Islet precursor cell (in vitro differentiated cells): ENCODE measurements around the gene ZBTB16.
A peak's percentile ranks its signal among the peaks of the same experiment; 100 is the strongest.

Experiments used
- DNase-seq: peaks from one replicate; pipeline ENCODE4 v3.0.0-alpha.2; 2018

The ZBTB16 gene

DNA sequence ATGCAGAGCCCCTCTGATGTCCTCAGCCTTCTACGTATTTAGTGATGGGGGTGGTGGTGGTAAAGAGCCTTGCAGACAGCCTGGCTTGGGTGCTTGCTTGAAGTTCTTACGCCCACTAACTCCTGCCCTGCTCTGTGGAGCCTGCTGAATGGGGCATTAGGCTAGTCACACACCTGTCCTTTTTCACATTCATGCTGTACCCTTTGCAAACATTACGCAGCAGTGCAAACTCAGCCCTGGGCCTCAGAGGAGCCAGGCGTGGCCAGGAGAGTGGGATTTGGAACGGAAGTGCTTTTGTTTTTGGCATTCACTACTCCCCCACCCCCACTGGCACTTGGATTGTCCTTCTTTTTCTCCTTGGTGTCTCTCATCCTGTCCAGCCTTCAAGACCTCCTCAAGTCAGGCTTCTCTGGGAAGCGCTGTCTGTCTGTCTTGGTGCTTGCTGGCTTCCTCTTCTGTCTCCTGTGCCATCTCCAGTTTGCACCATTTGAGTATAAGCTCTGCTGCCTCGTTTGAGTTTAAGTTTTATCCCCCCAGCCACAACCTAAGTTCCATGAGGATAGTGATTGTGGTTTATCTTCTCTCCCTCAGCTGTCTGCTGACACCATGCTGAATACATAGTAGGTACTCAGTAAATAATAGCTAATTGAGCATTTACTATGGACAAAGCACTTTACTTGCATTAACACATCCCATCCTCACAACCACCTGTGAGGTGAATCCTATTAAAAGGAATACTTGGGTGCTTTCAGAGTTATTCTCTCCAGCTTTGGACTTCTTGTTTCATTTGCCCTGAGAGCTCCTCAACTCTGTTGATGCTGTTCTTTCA lies 26.7 kb downstream of the ZBTB16 start:
- no peak for DNase-seq

DNA sequence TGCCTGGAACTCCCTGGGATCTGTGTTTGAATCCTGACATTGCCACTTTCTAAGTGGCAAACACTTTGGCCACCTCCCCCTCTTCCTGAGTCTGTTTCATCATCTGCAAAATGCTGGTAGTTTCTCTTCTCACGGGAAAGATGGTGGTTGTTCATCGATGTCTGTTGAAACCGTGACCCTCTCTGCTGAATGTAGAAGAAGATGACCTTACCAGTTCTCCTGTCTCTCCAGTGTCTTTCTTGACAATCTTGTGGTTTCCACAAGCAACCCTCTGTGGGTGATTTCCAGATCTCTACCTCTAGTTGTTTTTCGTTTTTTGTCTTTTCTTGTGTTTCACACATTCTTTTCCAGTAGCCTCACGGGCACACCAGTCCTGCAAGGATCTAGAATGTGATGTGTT lies 27.5 kb downstream of the ZBTB16 start:
- no peak for DNase-seq

GRCh38 chr11:114088216-114088615 lies 28.7 kb downstream of the ZBTB16 start:
- DNase-seq, result no peak

DNA sequence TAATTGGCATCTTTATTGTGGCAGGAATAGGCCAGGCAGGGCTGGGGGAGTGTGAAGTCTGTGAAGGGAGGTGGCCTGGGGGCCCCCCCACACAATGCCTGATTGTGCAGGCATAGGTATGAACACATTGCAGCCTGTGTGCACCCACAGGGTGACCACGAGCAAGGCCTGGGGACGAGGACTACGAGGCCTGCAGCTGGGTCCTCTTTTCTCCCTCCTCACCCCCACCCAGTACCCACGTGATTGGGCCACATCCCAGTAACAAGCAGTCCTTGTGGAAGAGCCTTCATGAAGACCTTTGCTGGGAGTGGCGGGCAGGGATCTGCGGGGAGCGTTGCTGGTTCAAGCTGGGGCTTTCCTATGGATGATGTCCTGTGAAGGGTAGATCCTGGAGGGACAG lies 29.3 kb downstream of the ZBTB16 start:
- DNase-seq, result no peak

DNA sequence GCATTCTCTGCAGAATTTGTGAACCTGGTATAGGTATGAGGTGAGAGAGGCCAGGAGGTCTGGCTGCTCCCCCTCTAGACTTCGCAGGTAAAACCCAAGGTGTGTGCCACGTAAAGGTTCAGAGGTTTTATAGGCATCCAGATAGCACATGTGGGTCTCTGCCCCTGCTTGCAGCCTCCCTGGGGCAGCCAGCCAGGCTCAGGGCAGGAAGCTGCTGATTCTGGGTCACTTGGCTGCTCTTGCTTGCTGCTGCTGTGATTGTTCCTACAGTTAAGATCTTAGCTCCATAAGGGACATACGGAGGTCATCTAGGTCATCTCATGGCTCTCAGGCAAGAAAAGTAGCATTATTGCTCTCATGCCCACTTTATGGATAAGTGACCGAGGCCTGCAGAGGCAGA lies 30.2 kb downstream of the ZBTB16 start:
- no peak for DNase-seq

- no peak for DNase-seq
Measured at GRCh38 chr11:114090225-114090910, 30.9 kb downstream of the ZBTB16 start.

GRCh38 chr11:114090976-114091375 lies 31.5 kb downstream of the ZBTB16 start:
- no peak for DNase-seq

DNA sequence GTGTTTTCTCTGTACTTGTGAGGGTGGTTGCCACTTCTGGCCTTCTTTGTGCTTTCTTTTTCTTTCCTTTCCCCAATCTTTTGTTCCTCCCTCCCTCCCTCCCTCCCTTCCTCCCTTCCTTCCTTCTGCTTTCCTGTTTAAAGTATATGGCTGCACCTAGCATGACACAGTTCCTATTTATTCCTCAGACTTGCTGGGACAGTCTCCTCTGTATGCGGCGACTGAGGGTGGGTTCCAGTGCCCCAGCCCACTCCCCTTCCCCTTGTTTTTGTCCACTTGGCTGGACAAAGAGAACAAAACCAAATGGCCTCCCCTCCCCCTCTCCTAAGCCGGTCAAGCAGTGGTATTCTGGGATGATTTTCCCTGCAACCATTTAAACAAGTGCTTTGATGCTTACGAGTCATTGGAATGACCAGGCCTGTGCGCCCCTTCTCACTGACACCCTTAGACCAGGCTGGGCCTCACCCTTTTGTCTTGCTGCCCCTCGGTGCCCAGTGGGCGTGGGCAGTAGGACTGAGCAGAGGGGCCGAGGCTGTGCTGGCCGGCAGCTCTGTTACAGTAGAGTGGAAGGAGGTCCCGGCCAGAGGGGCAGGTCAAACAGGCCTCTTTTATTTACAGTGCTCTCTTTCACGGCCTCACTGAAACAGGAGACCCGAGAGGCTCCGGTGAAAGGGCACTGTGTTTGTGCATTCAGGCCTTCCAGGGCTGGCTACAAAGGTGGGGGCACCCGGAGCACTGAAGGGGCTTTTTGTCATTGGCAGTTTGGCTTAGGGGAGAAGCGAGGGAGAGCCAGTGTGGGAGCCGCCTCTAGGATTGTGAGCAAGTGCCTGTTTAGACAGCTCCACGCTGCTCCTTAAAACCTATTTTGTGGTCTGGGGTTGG lies 32.2 kb downstream of the ZBTB16 start:
- peak; percentile 76 for DNase-seq

DNA sequence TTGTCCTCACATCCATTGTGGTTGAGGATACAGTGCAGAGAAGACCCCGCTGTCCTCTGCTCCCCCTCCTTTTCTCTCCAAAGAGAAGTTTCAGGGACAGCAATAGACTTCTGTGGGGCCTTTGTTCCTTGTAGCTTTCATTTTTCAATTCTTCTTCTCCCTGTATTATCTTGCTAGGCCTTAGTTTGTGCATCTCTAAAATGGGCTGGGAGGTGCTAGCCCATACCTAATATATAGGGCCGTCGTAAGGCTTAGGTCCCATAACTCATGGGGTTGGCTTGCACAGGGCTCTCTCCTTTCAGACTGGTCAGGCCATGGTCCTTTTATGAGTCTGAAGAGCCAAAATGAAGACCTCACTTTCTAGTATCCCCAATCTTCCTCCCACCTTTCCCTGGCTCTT lies 33.0 kb downstream of the ZBTB16 start:
- DNase-seq, result no peak

- no peak for DNase-seq
Measured at GRCh38 chr11:114092953-114093352, 33.4 kb downstream of the ZBTB16 start.

- DNase-seq, result no peak
Measured at GRCh38 chr11:114094516-114094915, 35.0 kb downstream of the ZBTB16 start.

- no peak for DNase-seq
Measured at GRCh38 chr11:114095899-114096298, 36.4 kb downstream of the ZBTB16 start.

- DNase-seq, result no peak
Measured at GRCh38 chr11:114097832-114098231, 38.3 kb downstream of the ZBTB16 start.

- no peak for DNase-seq
Measured at GRCh38 chr11:114098927-114099326, 39.4 kb downstream of the ZBTB16 start.

DNA sequence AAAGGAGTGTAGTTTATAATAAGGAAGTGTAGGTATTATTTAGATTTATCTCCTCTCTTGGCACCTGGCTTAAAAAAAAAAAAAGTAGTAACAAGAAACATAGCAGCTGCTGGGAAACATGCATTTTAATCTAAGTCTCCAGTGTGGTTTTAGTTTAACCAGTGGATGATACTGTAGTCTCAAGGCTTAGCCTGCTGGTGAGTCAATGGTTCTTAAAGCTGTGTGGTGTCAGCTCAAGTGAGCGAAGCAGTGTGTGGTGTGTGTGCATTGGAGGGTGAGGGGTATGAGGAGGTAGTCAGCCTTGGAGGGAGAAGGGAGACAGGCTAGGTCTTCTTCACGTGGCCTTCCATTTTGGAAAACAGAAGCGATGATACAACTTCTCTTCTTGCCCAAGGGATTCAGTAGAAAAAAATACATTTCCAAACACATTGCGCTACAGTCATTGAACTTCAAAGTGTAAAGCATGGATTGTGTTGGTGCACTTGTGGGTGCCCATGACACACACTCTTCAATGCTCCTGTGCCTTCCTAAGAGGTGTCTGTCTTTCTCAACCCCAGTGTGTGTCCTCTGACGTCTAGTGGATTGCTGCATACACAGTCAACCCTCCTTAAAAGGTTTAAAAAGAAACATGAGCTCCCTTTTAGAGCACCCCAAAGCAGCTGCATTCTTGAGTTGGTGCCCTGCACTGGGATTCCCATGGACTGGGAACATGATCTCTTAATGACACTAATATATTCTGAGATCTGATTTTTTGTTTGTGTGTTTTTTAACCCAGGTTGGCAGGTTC lies 40.1 kb downstream of the ZBTB16 start:
- DNase-seq, result no peak

- no peak for DNase-seq
Measured at GRCh38 chr11:114102993-114103896, 43.7 kb downstream of the ZBTB16 start.

DNA sequence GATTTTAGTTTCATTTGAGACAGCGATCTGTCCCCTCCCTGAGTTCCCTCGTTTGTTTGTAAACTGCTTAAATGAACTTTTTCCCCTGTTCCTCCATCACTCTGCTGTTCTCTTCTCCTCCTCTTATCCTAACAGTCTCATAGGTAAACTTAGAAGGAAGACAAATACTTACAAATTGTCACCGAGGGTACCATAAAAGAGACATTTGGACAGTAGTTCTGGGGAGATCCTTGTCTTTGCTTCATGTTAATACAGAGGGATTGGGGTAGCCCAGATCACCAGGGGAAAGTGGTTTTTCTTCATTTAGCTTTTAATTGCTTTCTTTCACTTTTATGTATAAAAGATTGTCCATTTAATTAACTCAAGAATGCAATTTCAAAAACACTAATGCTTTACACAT lies 46.1 kb downstream of the ZBTB16 start:
- no peak for DNase-seq

DNA sequence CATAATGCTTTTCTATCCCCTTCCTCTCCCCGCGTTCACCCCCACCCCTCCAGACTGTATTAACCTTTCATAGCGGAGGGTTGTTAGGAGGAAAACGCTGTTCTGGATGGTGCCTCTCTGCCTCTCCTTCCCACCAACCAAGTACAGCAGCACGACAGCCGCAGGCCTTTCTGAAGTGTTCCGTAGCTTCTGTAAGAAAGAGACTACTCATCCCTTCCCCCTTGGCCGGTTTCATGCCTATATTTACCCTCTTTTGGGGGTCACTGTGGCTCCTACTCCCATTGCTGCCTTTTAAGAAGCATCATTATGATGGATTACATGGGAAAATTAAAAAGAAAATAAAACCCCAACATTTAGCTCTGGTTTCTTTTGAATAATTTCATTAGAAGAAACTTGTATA lies 46.5 kb downstream of the ZBTB16 start:
- no peak for DNase-seq

DNA sequence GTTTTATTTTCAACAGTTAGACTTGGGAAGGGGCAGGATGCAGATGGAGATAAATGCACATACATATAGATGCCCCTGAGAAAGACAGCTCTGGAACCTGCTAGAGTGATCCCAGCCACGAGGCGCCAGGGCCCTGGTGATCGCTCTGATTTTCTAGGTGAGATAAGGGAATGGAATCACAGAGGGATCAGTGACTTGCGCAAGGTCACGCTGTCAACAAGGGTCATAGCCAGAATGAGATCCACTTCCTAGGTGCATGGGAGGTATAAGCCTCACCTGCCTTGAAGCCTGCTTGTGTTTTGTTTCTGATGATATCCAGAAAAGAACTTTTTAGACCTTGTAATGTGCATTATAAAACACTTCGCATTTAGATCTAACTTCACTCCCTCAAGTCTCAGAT lies 47.5 kb downstream of the ZBTB16 start:
- DNase-seq, result no peak

DNA sequence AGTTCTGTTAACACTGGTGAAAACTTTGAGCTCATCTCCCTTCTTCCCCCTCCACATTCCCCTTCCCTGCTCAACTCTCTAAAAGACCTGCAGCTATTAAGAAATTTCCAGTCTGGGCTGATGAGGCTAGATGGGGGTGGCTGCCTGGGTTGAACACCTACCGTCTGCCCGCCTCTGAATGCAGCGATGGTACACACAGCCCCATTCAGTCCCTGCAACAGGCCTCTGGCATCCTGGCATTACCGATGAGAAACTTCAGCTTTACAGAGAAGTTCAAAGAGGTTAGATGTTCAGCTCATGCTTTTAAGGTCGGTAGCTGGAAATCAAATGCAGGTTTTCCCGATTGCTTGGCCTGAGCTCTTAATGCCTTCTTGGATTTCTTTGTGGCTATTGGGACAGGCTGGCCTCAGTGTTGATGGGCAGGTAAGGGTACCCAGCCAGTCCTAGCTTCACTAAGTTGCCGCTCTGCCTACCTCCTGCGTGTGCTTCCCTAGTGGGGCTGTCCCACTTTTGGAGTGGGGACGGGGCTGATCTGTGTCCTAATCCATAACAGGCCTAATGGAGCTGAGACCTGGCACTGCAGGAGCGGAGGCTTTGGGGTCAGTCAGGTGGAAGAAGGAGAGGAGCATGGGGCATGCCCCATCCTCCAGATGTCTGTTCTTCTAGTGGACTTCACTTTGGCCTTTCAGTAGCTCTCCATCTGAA lies 49.1 kb downstream of the ZBTB16 start:
- no peak for DNase-seq
